H1 (cell line): ENCODE measurements around the gene VSIG10L. TPM values are rescaled to one million over a fixed set of nuclear protein-coding genes. Genes with fewer than 3 reads are reported as not detected.

Source experiments
- CTCF ChIA-PET: fragments of 300-600 bp; sonication (Branson Sonifier 250); formaldehyde crosslinking; loops from one replicate; lab custom pipeline; 2021; ENCODE audit not compliant: partially characterized antibody; lab: Charles Lee
- POLR2A ChIA-PET: fragments of 300-600 bp; sonication (Branson Sonifier 250); formaldehyde crosslinking; loops from one replicate; lab custom pipeline; 2021; ENCODE audit warnings: inconsistent platforms; ENCODE audit not compliant: partially characterized antibody; lab: Charles Lee
- DNase-seq, 2 experiments: peaks; one replicate each; pipeline versions ENCODE4 v3.0.0 to v3.0.0-alpha.2; 2010 to 2022; ENCODE audit warnings: low spot score in 2 of 2, low read depth in 1 of 2, mixed read lengths in 1 of 2
- FAIRE-seq: peaks from 2 replicates; lab custom pipeline; 2011; peaks lifted over from hg19 to GRCh38; lab: Jason Lieb, UNC
- H2AFZ ChIP-seq: 2 replicates; pipeline ENCODE4 v1.8.1; 2012; ENCODE audit warnings: low read length, inconsistent platforms
- H2AK5ac ChIP-seq: 2 replicates; pipeline ENCODE4 v1.6.1; 2013; ENCODE audit warnings: low read depth, low read length
- H2BK120ac ChIP-seq: replicated peaks from 2 replicates; pipeline ENCODE3; 2013; ENCODE audit warnings: low read depth, low read length, inconsistent platforms
- H2BK12ac ChIP-seq: 2 replicates; pipeline ENCODE4 v1.6.1; 2013; ENCODE audit warnings: low read depth, low read length
- H2BK15ac ChIP-seq: 2 replicates; pipeline ENCODE4 v1.6.1; 2013; ENCODE audit warnings: low read length
- H2BK20ac ChIP-seq: 2 replicates; pipeline ENCODE4 v1.6.1; 2013; ENCODE audit warnings: low read length
- H2BK5ac ChIP-seq: 2 replicates; pipeline ENCODE4 v1.6.1; 2013; ENCODE audit warnings: low read depth, low read length
- H3K14ac ChIP-seq: 2 replicates; pipeline ENCODE4 v1.6.1; 2013; ENCODE audit warnings: inconsistent platforms; ENCODE audit not compliant: insufficient read length
- H3K18ac ChIP-seq: 2 replicates; pipeline ENCODE4 v1.6.1; 2013; ENCODE audit warnings: low read length; ENCODE audit errors: extremely low read depth
- H3K23ac ChIP-seq: 2 replicates; pipeline ENCODE4 v1.6.1; 2013; ENCODE audit warnings: inconsistent platforms; ENCODE audit not compliant: insufficient read length
- H3K23me2 ChIP-seq: 2 replicates; pipeline ENCODE4 v1.6.1; 2013; ENCODE audit warnings: low read depth, low read length
- H3K27ac ChIP-seq: 2 replicates; pipeline ENCODE4 v1.6.1; 2011; ENCODE audit warnings: low read depth, low read length, inconsistent platforms
- H3K27me3 ChIP-seq, 4 experiments: replicated peaks in 1 of 4; 1 replicate in 1 of 4; 2 replicates in 3 of 4; pipeline versions ENCODE4 v1.6.1 to v1.8.1; 2011 to 2013; ENCODE audit warnings: low read length in 3 of 4, mild to moderate bottlenecking in 3 of 4, inconsistent platforms in 2 of 4, mixed read lengths in 2 of 4, moderate library complexity in 1 of 4; ENCODE audit not compliant: control insufficient read depth in 3 of 4, insufficient read depth in 3 of 4; ENCODE audit errors: extremely low read depth in 1 of 4
- H3K36me3 ChIP-seq, 4 experiments: 2 replicates each; pipeline versions ENCODE4 v1.6.1 to v1.8.1; 2011 to 2013; ENCODE audit warnings: mild to moderate bottlenecking in 4 of 4, low read length in 3 of 4, moderate library complexity in 2 of 4, control low read depth in 1 of 4, inconsistent platforms in 1 of 4; ENCODE audit not compliant: insufficient read depth in 4 of 4, control insufficient read depth in 2 of 4
- H3K4ac ChIP-seq: replicated peaks from 2 replicates; pipeline ENCODE3; 2013; ENCODE audit warnings: low read length, low read depth, mixed read lengths, inconsistent platforms; ENCODE audit not compliant: insufficient read length
- H3K4me1 ChIP-seq, 4 experiments: replicated peaks in 1 of 4; 1 replicate in 1 of 4; 2 replicates in 3 of 4; pipeline versions ENCODE4 v1.6.1 to v1.8.1; 2011 to 2013; ENCODE audit warnings: low read length in 3 of 4, inconsistent platforms in 2 of 4, mixed read lengths in 1 of 4; ENCODE audit not compliant: insufficient read depth in 4 of 4, control insufficient read depth in 3 of 4
- H3K4me2 ChIP-seq, 2 experiments: 2 replicates each; pipeline versions ENCODE4 v1.6.1 to v1.8.1; 2011 to 2013; ENCODE audit warnings: low read depth in 2 of 2, low read length in 2 of 2, control low read depth in 1 of 2, inconsistent platforms in 1 of 2, mild to moderate bottlenecking in 1 of 2; ENCODE audit not compliant: insufficient read depth in 1 of 2
- H3K4me3 ChIP-seq, 4 experiments: fragments of 200-600, 300-600 bp in 1 of 4; sonication (generic), shearing (Covaris generic), sonication (Bioruptor Twin) in 1 of 4; 2 replicates each; pipeline versions ENCODE4 v1.5.1 to v1.8.1; 2011 to 2016; ENCODE audit warnings: low read length in 4 of 4, low read depth in 3 of 4, control low read depth in 2 of 4, inconsistent platforms in 2 of 4, mild to moderate bottlenecking in 2 of 4, mixed read lengths in 1 of 4, moderate library complexity in 1 of 4; ENCODE audit not compliant: insufficient read depth in 2 of 4; ENCODE audit errors: extremely low read depth in 1 of 4
- H3K56ac ChIP-seq: replicated peaks from 2 replicates; pipeline ENCODE3; 2013; ENCODE audit warnings: low read depth, mild to moderate bottlenecking, mixed read lengths, low read length, inconsistent platforms; ENCODE audit not compliant: insufficient read length
- H3K79me1 ChIP-seq: 2 replicates; pipeline ENCODE4 v1.6.1; 2013; ENCODE audit warnings: low read depth, low read length, control low read depth
- H3K79me2 ChIP-seq, 2 experiments: 2 replicates each; pipeline versions ENCODE4 v1.6.1 to v1.8.1; 2012 to 2013; ENCODE audit warnings: low read length in 2 of 2, mild to moderate bottlenecking in 2 of 2, inconsistent platforms in 1 of 2; ENCODE audit not compliant: insufficient read depth in 2 of 2, control insufficient read depth in 1 of 2
- H3K9ac ChIP-seq, 4 experiments: replicated peaks in 1 of 4; 1 replicate in 1 of 4; 2 replicates in 3 of 4; pipeline versions ENCODE4 v1.6.1 to v1.8.1; 2011 to 2013; ENCODE audit warnings: low read depth in 3 of 4, low read length in 3 of 4, control low read depth in 2 of 4, mild to moderate bottlenecking in 2 of 4, moderate library complexity in 2 of 4, inconsistent platforms in 1 of 4; ENCODE audit errors: extremely low read depth in 1 of 4
- H3K9me3 ChIP-seq, 2 experiments: 2 replicates each; pipeline versions ENCODE4 v1.6.1 to v1.8.1; 2012 to 2013; ENCODE audit warnings: mild to moderate bottlenecking in 2 of 2, moderate library complexity in 2 of 2, control low read depth in 1 of 2, inconsistent platforms in 1 of 2, low read depth in 1 of 2, low read length in 1 of 2, mixed read lengths in 1 of 2; ENCODE audit not compliant: insufficient read depth in 2 of 2
- H4K20me1 ChIP-seq, 2 experiments: replicated peaks in 1 of 2; 2 replicates each; pipeline versions ENCODE3 to v1.8.1; 2011 to 2013; ENCODE audit warnings: inconsistent platforms in 2 of 2, low read length in 2 of 2, mild to moderate bottlenecking in 1 of 2; ENCODE audit not compliant: insufficient read depth in 2 of 2, control insufficient read depth in 1 of 2
- H4K5ac ChIP-seq: 2 replicates; pipeline ENCODE4 v1.6.1; 2013; ENCODE audit warnings: low read length, low read depth, mixed read lengths, inconsistent platforms; ENCODE audit not compliant: insufficient read length
- H4K8ac ChIP-seq: 2 replicates; pipeline ENCODE4 v1.8.0; 2013; ENCODE audit warnings: mild to moderate bottlenecking, moderate library complexity, low read length, inconsistent platforms; ENCODE audit not compliant: insufficient read depth; ENCODE audit errors: extremely low read depth
- H4K91ac ChIP-seq: replicated peaks from 2 replicates; pipeline ENCODE3; 2013; ENCODE audit warnings: low read length, mixed read lengths, inconsistent platforms; ENCODE audit not compliant: insufficient read length
- ASH2L ChIP-seq: fragments of 200-600, 300-600 bp; sonication (generic); IDR thresholded peaks from one replicate; pipeline ENCODE4 v1.7.1; 2017; ENCODE audit warnings: low read length
- BRCA1 ChIP-seq: IDR thresholded peaks from 2 replicates; pipeline ENCODE4 v1.6.1; 2012; ENCODE audit warnings: low read depth, low read length, improper control_type of control experiment
- EP300 ChIP-seq, 2 experiments: IDR thresholded peaks; 1 replicate in 1 of 2; 2 replicates in 1 of 2; pipeline ENCODE4 v1.6.1; 2011 to 2012; ENCODE audit warnings: low read depth in 2 of 2, low read length in 2 of 2, mild to moderate bottlenecking in 2 of 2, borderline replicate concordance in 1 of 2, inconsistent platforms in 1 of 2, moderate library complexity in 1 of 2
- KDM4A ChIP-seq: IDR thresholded peaks from one replicate; pipeline ENCODE4 v1.7.1; 2012; ENCODE audit warnings: low read depth, mild to moderate bottlenecking, moderate library complexity, low read length, inconsistent platforms; ENCODE audit not compliant: severe bottlenecking
- POLR2A ChIP-seq, 2 experiments: IDR thresholded peaks; 1 replicate in 1 of 2; 2 replicates in 1 of 2; pipeline ENCODE4 v1.6.1; 2011; ENCODE audit warnings: low read depth in 2 of 2, low read length in 2 of 2, mild to moderate bottlenecking in 2 of 2; ENCODE audit errors: control extremely low read depth in 1 of 2
- POLR2AphosphoS5 ChIP-seq: IDR thresholded peaks from 2 replicates; pipeline ENCODE4 v1.6.1; 2011; ENCODE audit warnings: low read depth, low read length
- RFX5 ChIP-seq: IDR thresholded peaks from 2 replicates; pipeline ENCODE4 v1.6.1; 2011; ENCODE audit warnings: low read depth, low read length, improper control_type of control experiment, borderline replicate concordance
- TAF1 ChIP-seq: IDR thresholded peaks from 2 replicates; pipeline ENCODE4 v1.6.1; 2011; ENCODE audit warnings: mild to moderate bottlenecking, low read depth, low read length
- TCF12 ChIP-seq: IDR thresholded peaks from 2 replicates; pipeline ENCODE4 v1.6.1; 2011; ENCODE audit warnings: low read depth, mild to moderate bottlenecking, low read length
- WGBS, 2 experiments: shearing (Covaris generic) in 1 of 2; methylation state at CpG; one replicate each; pipeline versions ENCODE4 v1.1.6 to v1.1.7; 2013 to 2015; ENCODE audit warnings: low lambda C conversion rate in 2 of 2, mixed read lengths in 2 of 2, inconsistent platforms in 1 of 2, low coverage in 1 of 2, missing lambda C conversion rate in 1 of 2; ENCODE audit not compliant: insufficient replicate concordance in 2 of 2, insufficient coverage in 1 of 2, insufficient read length in 1 of 2; ENCODE audit errors: extremely low coverage in 1 of 2, missing lambda C conversion rate in 1 of 2; 5-methylcytosine and 5-hydroxymethylcytosine counted together
- polyA plus RNA-seq, 7 experiments: library from polyadenylated mRNA; depleted of rRNA in 3 of 7; stranded (reverse) in 5 of 7; unstranded in 2 of 7; fragments of >200 nt in 5 of 7; fragments of 200-250 nt in 2 of 7; gene quantifications; 1 replicate in 5 of 7; 2 replicates in 1 of 7; 4 replicates in 1 of 7; pipeline versions ENCODE4 v1.2.1 to v1.2.3, GENCODE V29; 2011 to 2013; ENCODE audit warnings: missing spikeins in 2 of 7, mixed read lengths in 2 of 7
- total RNA-seq: library from RNA; stranded (reverse); fragmentation: NEBNext Ultra II Directional; extraction: Animal tissue kit (Norgen Biotek cat#: 25700); gene quantifications from 2 replicates; pipeline ENCODE4 v1.2.1, GENCODE V29; 2021
- TF ChIP-seq, protein P1 (sequence below): IDR thresholded peaks from 2 replicates; pipeline ENCODE4 v1.6.1; 2012; ENCODE audit warnings: low read length, inconsistent platforms

VSIG10L gene
- total and polyA plus RNA-seq, 2 of the 8 experiments (the other 6 are each of a cell fraction or from before 2014, with no cell fraction given) = 10.3 to 10.4 TPM

DNA sequence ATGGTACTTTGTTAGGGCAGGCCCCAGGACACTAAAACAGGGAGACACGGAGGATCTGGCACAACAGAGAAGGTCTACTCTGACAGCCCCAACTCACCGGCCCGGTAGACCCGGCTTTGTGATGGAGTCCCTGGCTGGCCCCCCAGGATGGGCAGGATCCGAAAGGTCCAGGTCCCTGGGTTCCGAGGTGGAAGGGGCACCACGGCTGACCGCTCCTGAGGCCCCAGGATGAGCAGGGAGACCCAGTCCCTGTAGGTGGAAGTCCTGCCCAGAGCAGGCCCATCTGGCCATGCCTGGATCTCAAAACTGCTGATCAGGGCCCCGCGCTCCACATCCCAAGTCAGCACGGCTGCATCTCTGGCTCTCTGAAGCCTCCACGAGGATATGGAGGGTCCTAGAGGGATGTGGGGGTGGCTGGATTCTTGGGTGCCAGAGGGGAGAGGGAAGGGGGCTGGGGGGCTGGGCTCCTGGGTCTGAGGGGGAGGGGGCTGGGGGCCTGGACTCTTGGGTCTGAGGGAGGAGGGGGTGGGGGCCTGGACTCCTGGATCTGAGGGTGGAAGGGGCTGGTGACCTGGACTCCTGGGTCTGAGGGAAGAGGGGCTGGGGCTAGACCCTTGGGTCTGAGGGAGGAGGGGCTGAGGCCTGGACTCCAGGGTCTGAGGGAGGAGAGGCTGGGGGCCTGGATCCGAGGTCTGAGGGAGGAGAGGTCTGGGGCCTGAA lies 4.6 kb downstream of the VSIG10L start:
- Histone ChIP-seq H3K79me2 (no peaks in the 10 kb centered on the region), H2AK5ac (no peak overlapping the region), H3K27ac (no peak overlapping the region), H3K36me3 (peaks cover 0 to 4% (median 0%) of the 10 kb centered on the region in 4 experiments; a peak in 1 of 8 replicates), H3K27me3 (peaks cover 0 to 18% (median 11%) of the 10 kb centered on the region in 4 experiments; a peak in 5 of 7 replicates), H2BK120ac (no peak overlapping the region), H4K5ac (no peak overlapping the region), H4K91ac (no peak overlapping the region), H2BK12ac (no peak overlapping the region), H3K4me2 (no peak overlapping the region), H3K4ac (no peak overlapping the region), H3K23me2 (peaks cover 12% of the 10 kb centered on the region), H3K14ac (no peak overlapping the region), H3K23ac (no peak overlapping the region), H3K9me3 (no peaks in the 10 kb centered on the region; a peak in 1 of 4 replicates), H3K18ac (no peak overlapping the region), H2BK5ac (no peak overlapping the region), H3K56ac (no peak overlapping the region), H4K8ac (peak overlapping the region; percentile 12; the same call in 1 of the 2 replicates), H3K9ac (no peak overlapping the region), H2BK15ac (no peak overlapping the region), H3K79me1 (no peaks in the 10 kb centered on the region), H3K4me1 (peaks cover 0 to 13% (median 9%) of the 10 kb centered on the region in 4 experiments; a peak in 6 of 7 replicates), H2AFZ (no peak overlapping the region), H2BK20ac (no peak overlapping the region), H4K20me1 (no peaks in the 10 kb centered on the region), H3K4me3 (no peak overlapping the region)
- DNase-seq (no peak), FAIRE-seq (no peak)
- ChIA-PET POLR2A (interaction anchor here (1.1 kb wide), 1 partner anchor 22 kb away, joined by 4 read pairs; no protein-coding TSS in a partner anchor), CTCF (interaction anchor here (0.9 to 4.9 kb wide), 7 partner anchors 9 to 101 kb away, joined by 3 to 42 read pairs (median 3); partner anchors contain the start of gene LIM2)
- WGBS, 2 experiments = 94% methylated on average over 11 of the region's 13 CpGs; no CpG with 5 or more reads in 1 of the 2 experiments
- no peak for TF ChIP-seq POLR2AphosphoS5
- TF ChIP-seq BRCA1 = no peak
- TF ChIP-seq TAF1 = no peak
- no peak for TF ChIP-seq EP300 (IDR thresholded peaks at IDR 0.05; ENCODE audit: borderline replicate concordance in 1 of 2, low read depth in 2 of 2, low read length in 2 of 2)
- TF ChIP-seq KDM4A = no peak
- TF ChIP-seq TCF12 = no peak
- TF ChIP-seq RFX5 = no peak
- no peak for TF ChIP-seq POLR2A (IDR thresholded peaks at IDR 0.05; ENCODE audit: control extremely low read depth in 1 of 2, low read depth in 2 of 2, low read length in 2 of 2)
- TF ChIP-seq, protein P1, sequence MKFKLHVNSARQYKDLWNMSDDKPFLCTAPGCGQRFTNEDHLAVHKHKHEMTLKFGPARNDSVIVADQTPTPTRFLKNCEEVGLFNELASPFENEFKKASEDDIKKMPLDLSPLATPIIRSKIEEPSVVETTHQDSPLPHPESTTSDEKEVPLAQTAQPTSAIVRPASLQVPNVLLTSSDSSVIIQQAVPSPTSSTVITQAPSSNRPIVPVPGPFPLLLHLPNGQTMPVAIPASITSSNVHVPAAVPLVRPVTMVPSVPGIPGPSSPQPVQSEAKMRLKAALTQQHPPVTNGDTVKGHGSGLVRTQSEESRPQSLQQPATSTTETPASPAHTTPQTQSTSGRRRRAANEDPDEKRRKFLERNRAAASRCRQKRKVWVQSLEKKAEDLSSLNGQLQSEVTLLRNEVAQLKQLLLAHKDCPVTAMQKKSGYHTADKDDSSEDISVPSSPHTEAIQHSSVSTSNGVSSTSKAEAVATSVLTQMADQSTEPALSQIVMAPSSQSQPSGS = no peak
- TF ChIP-seq ASH2L = no peak
